Limb (tissue), 2 donors: ENCODE data around the gene INTS1.

ENCODE experiments used
- DNase-seq, 2 donors: peaks; one replicate each; pipeline ENCODE4 v3.0.0-alpha.2; 2016; ENCODE audit errors: extremely low spot score in 2 of 2

INTS1 gene

GRCh38 chr7:1505731-1506550, 1.8 kb upstream of the INTS1 start:
- no peak for DNase-seq

GRCh38 chr7:1503390-1503789, 799 bp downstream of the INTS1 start:
- DNase-seq, result no peak

DNA sequence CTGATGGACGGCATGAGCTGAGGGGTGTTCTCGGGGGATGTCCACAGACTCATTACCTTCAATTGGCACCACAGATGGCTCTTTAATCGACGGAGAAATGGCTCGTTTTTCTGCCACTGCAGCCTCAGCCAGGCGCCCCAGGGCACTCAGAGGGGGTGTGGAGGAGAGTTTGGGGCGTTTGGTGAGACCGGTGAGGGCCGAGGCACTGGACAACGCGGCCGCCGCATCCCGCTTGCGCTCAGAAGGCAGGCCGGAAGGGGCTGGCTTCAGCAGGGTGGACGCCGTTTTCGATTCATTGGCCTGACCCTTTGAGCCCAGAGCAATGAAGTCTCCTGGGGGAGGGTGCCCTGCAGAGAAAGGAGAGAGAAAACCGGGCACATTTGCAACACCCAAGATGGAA, 1.3 kb downstream of the INTS1 start:
- DNase-seq, result no peak

- DNase-seq, result no peak
Observed at GRCh38 chr7:1501487-1502270, 2.5 kb downstream of the INTS1 start.

- DNase-seq, result no peak
Observed at GRCh38 chr7:1500064-1500807, 4.0 kb downstream of the INTS1 start.

DNA sequence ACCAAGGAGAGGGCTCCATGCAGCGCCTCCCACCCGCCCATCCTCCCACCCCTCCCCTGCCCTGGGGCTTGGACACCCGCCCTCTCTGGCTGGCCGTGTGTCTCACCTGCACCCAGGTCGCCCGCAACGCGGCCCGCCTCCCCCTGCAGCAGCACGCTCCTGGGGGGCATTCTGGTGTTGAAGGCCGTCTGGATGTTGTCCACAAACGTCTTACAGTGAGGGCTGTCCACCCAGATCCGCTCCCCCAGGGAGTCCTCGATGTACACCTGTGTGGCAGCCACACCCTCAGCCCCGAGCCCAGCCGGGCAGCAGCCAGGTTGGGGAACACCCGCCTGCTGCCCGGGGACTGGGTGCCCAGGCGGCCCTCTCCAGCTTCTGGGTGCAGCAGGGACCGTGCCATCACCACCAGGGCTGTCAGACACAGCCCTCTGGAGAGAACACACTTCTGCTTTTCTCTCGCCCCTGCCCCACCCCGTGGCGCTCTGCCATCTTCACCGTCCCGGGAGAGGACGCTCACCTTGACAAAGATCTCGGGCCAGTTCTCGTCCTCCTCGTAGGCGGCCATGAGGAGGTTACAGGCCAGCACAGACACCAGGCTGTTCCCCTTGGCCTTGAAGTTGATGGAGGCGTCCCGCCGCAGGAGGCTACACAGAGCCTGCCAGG, 4.7 kb downstream of the INTS1 start:
- no peak for DNase-seq

GRCh38 chr7:1498370-1499305, 5.6 kb downstream of the INTS1 start:
- no peak for DNase-seq

DNA sequence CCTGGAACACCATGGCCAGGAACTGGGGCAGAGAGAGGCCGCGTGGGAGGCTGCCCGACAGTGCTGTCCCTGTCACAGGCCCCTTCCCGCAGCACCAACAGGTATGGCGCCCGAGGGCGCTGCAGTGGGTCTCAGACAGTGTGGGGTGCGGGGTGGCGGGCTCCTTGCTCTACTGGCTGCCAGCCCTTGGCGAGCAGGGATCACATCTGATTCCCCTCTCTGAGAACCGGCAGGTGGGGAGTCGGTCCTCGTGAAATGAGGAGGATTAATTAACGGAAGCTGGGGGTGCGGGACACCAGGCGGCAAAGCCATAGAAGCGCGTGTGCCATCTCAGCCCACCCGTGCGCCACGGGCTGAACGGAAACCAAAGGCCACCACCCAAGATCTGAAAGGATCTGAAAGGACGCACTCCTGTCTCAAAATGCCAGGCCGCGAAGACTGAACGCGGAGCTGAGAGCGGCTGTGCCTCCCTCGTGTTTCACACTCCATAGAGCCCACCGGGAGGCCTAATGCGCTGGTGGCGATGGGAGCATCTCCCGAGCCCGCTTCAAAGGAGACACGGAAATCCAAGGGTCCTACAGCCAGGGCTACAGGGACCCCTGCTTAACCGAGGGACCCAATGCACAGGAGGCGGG, 6.8 kb downstream of the INTS1 start:
- DNase-seq, result no peak

- DNase-seq, result no peak
Observed at GRCh38 chr7:1496531-1497292, 7.5 kb downstream of the INTS1 start.

DNA sequence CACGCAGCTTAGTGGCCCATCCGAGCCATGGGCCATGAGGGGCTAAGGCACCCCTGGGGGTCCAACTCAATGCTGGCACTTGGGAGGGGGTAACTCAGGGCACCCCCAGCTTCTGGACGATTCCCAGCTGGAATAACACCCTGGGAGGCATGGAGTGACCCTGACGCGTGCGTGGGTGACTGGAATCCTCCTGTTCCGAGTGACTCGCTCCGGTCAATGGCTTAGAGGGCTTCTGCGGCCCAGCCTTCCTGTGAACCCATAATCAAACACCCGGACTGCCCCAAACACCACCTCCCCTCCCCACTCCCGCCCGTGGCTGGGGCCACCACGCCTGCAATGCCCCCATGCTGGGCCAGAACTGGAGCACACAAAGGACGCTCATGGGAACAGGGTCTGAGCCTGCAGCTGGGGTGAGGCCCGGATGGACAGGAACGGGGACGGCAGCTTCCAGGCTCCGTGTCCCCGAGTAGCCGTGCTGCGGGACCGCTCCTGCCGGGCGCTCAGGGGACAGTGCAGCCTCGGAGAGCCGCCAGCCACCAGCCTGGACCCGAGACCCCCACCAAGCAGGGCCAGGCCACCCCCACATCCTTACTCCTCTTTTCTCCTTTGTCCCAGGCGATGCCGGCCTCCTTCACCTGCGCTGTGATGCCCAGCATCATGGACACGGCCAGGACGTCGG, 8.5 kb downstream of the INTS1 start:
- DNase-seq, result no peak

DNA sequence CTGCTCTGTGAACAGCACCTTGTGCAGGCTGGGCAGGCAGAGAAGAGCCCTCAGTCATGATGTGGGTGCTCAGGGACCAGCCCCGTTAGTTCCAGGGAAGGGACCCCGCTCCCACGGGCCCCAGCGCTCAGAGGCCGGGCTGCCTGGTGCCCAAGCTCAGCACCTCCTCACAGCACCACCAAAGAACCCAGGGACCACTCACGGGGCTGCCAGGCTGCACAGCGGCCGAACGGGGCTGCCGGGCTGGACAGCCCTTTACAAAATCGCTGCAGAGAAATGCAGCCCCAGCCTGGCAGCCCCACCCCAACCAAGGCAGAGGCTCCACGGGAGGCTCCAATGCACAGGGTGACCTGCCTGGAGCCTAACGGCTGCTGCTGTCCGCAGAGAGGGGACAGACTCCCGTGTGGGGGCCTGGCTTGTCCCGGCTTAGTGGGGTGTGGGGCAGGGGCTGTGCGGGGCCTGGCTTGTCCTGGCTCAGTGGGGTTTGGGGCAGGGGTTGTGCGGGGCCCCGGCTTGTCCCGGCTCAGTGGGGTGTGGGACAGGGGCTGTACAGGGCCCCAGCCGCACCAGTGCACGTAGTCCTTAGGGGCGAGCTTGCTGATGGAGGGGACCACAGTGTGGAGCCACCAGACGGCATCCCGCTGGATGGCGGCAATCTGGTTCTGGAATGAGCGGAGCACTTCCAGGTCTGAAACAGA, 9.2 kb downstream of the INTS1 start:
- DNase-seq, result no peak

DNA sequence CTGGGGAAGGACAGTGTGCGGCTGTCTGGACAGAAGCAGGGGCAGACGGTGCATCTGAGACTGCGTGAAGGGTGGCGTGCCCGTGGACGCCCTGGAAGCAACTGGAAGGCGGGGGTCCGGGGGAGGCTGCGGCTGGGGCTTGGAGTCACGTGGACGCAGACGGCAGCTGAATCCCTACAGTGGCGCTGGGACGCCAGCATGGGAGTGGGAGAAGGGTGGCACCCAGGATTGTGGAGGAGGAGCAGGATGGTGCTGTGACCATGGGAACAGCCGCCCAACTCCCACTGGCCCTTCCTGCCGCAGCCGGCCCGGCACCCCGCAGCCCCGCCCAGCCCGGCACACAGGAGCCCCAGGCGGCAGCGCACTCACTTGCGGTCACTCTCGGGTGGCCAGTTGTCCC, 9.7 kb downstream of the INTS1 start:
- no peak for DNase-seq

- no peak for DNase-seq
Observed at GRCh38 chr7:1493571-1493970, 10.6 kb downstream of the INTS1 start.

GRCh38 chr7:1493129-1493528, 11.1 kb downstream of the INTS1 start:
- no peak for DNase-seq

GRCh38 chr7:1492640-1493039, 11.5 kb downstream of the INTS1 start:
- no peak for DNase-seq

GRCh38 chr7:1492221-1492620, 12.0 kb downstream of the INTS1 start:
- no peak for DNase-seq

- DNase-seq, result no peak
Observed at GRCh38 chr7:1490837-1491236, 13.4 kb downstream of the INTS1 start.

DNA sequence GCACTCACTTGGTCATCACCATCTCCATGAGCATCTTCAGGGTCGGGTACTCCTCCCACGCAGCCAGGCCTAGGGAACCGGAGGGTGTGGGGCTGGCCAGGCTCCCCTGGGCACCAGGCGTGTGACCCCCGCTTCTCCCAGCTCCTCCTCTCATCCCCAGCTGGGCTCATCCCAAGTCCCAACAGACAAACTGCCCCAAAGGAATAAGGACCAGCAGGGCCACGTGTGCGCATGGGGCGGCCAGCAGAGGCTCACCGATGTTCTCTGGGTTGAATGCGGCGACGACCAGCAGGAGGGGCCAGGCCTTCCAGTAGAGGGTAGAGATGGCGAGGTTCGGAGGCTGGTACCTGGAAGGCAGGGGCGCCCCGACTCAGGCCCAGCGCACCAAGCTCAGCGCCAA, 14.9 kb downstream of the INTS1 start:
- DNase-seq, result no peak
